HG03575 (cell line): ENCODE data around the gene SIAH1.

Source experiments
- ATAC-seq: cut with Tn5 transposase; IDR thresholded peaks from one replicate; pipeline ENCODE4 v1.9.1; 2021; ENCODE audit not compliant: unreplicated experiment, insufficient number of reproducible peaks, low FRiP score; ENCODE audit errors: extremely low read depth

SIAH1 gene

GRCh38 chr16:48310908-48311641 is 74.1 kb downstream of the SIAH1 start:
- no peak for ATAC-seq
